ENCODE measurements around the gene CRELD2.

GRCh38 chr22:49900441-49901230 lies 17.8 kb upstream of the CRELD2 start:
- TF ChIP-seq POLR2A (IDR thresholded peaks at IDR 0.05; ENCODE audit: low read length) (no peak), GATA1 (IDR thresholded peaks at IDR 0.05; ENCODE audit: low read depth, low read length) (no peak)
